ENCODE data around the gene UBE2J2.

The UBE2J2 gene

GRCh38 chr1:1259951-1260600 lies 13.6 kb downstream of the UBE2J2 start:
- no peak for TF ChIP-seq CTCF (IDR thresholded peaks at IDR 0.05; ENCODE audit: control extremely low read depth, extremely low read depth, low read depth, missing control alignments)
- ChIA-PET POLR2A (no interaction called here), CTCF (interaction anchor here (1.5 to 1.8 kb wide), 3 partner anchors 9 to 275 kb away, joined by 3 to 6 read pairs (median 3); no protein-coding TSS in a partner anchor)
- no peak for DNase-seq (ENCODE audit: extremely low spot score)

- no peak for TF ChIP-seq CTCF (IDR thresholded peaks at IDR 0.05; ENCODE audit: control extremely low read depth, extremely low read depth, low read depth, missing control alignments)
- CTCF ChIA-PET = interaction anchor here (1.5 to 1.8 kb wide), 3 partner anchors 9 to 275 kb away, joined by 3 to 6 read pairs (median 3); no protein-coding TSS in a partner anchor
- POLR2A ChIA-PET = no interaction called here
- DNase-seq (ENCODE audit: extremely low spot score) = no peak
These were observed 14.1 kb downstream of the UBE2J2 start for GRCh38 chr1:1259540-1259939.

- POLR2A ChIA-PET = no interaction called here
- no peak for TF ChIP-seq CTCF (IDR thresholded peaks at IDR 0.05; ENCODE audit: control extremely low read depth, extremely low read depth, low read depth, missing control alignments)
- CTCF ChIA-PET = no interaction called here
- DNase-seq (ENCODE audit: extremely low spot score) = no peak
These were observed 14.6 kb downstream of the UBE2J2 start for GRCh38 chr1:1259119-1259488.

- no peak for TF ChIP-seq CTCF (IDR thresholded peaks at IDR 0.05; ENCODE audit: control extremely low read depth, extremely low read depth, low read depth, missing control alignments)
- ChIA-PET CTCF (interaction anchor here (1.2 kb wide), 1 partner anchor 180 kb away, joined by 3 read pairs; no protein-coding TSS in a partner anchor), POLR2A (no interaction called here)
- DNase-seq (ENCODE audit: extremely low spot score) = no peak
These were observed 16.4 kb downstream of the UBE2J2 start for GRCh38 chr1:1256956-1257871.

GRCh38 chr1:1255611-1256010 lies 18.0 kb downstream of the UBE2J2 start:
- CTCF ChIA-PET = no interaction called here
- no peak for DNase-seq (ENCODE audit: extremely low spot score)
- TF ChIP-seq CTCF (IDR thresholded peaks at IDR 0.05; ENCODE audit: control extremely low read depth, extremely low read depth, low read depth, missing control alignments) = no peak
- POLR2A ChIA-PET = no interaction called here

GRCh38 chr1:1255078-1255477 lies 18.6 kb downstream of the UBE2J2 start:
- DNase-seq (ENCODE audit: extremely low spot score) = no peak
- ChIA-PET POLR2A (interaction anchor here (0.5 kb wide), 1 partner anchor 11 kb away, joined by 3 read pairs; no protein-coding TSS in a partner anchor), CTCF (interaction anchor here (1.0 kb wide), 1 partner anchor 132 kb away, joined by 4 read pairs; no protein-coding TSS in a partner anchor)
- TF ChIP-seq CTCF (IDR thresholded peaks at IDR 0.05; ENCODE audit: control extremely low read depth, extremely low read depth, low read depth, missing control alignments) = no peak

Measured in GM10248 (cell line).